Epithelial cell of proximal tubule (primary cell): ENCODE measurements around the gene TTLL11. TPM values are rescaled to one million over a fixed set of nuclear protein-coding genes. Genes with fewer than 3 reads are reported as not detected.

Experiments
- DNase-seq: peaks from one replicate; pipeline ENCODE4 v3.0.0-alpha.2; 2011; ENCODE audit warnings: low read depth
- H3K4me3 ChIP-seq: 2 replicates; pipeline ENCODE4 v1.5.1; 2011; ENCODE audit warnings: low read depth, mild to moderate bottlenecking, low read length
- total RNA-seq: library from RNA; depleted of rRNA; stranded (reverse); fragments of >200 nt; gene quantifications from 2 replicates; pipeline ENCODE4 v1.2.3, GENCODE V29; 2015
- TF ChIP-seq, protein P1 (sequence below): conservative IDR thresholded peaks from 2 replicates; pipeline ENCODE4 v1.5.1; 2012; ENCODE audit warnings: low read depth, mild to moderate bottlenecking, low read length

TTLL11 gene
- total RNA-seq, 1 donor from 2014 or later = 0.75 TPM

DNA sequence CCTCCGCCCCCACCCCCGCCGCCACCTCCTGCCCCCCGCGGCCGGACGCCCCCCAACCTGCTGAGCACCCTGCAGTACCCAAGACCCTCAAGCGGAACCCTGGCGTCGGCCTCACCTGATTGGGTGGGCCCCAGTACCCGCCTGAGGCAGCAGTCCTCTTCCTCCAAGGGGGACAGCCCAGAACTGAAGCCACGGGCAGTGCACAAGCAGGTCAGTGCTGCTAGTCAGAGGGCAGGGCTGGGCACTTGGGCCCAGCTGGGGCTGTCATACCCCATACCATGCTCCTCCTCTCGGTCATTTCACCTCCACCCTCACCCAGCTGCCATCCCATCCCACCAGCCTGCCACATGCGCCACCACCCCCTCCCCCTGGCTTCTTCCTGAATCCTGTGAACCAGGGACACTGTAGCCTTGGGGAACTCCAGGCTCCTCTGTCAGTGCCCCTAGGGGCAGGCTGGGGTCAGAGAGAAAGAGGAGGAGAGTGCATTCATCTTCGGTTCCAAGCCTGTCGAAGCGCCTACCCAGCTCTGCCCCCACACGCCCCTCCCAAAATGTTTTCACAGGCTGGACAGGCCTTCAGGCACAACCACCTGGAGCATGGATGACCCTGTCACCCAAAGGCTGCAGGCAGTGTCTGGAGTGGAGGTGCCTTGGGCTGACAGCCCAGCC is 319.7 kb downstream of the TTLL11 start:
- no peak overlapping the region for H3K4me3 ChIP-seq
- no peak for DNase-seq
- TF ChIP-seq, protein P1, sequence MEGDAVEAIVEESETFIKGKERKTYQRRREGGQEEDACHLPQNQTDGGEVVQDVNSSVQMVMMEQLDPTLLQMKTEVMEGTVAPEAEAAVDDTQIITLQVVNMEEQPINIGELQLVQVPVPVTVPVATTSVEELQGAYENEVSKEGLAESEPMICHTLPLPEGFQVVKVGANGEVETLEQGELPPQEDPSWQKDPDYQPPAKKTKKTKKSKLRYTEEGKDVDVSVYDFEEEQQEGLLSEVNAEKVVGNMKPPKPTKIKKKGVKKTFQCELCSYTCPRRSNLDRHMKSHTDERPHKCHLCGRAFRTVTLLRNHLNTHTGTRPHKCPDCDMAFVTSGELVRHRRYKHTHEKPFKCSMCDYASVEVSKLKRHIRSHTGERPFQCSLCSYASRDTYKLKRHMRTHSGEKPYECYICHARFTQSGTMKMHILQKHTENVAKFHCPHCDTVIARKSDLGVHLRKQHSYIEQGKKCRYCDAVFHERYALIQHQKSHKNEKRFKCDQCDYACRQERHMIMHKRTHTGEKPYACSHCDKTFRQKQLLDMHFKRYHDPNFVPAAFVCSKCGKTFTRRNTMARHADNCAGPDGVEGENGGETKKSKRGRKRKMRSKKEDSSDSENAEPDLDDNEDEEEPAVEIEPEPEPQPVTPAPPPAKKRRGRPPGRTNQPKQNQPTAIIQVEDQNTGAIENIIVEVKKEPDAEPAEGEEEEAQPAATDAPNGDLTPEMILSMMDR = no peak

DNA sequence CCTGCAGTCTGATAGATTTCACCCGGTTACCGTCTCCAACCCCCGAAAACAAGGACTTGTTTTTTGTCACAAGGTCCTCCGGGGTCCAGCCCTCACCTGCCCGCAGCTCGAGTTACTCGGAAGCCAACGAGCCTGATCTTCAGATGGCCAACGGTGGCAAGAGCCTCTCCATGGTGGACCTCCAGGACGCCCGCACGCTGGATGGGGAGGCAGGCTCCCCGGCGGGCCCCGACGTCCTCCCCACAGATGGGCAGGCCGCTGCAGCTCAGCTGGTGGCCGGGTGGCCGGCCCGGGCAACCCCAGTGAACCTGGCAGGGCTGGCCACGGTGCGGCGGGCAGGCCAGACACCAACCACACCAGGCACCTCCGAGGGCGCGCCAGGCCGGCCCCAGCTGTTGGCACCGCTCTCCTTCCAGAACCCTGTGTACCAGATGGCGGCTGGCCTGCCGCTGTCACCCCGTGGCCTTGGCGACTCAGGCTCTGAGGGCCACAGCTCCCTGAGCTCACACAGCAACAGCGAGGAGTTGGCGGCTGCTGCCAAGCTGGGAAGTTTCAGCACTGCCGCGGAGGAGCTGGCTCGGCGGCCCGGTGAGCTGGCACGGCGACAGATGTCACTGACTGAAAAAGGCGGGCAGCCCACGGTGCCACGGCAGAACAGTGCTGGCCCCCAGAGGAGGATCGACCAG is 320.4 kb downstream of the TTLL11 start:
- no peak for DNase-seq
- no peak overlapping the region for H3K4me3 ChIP-seq
- TF ChIP-seq, protein P1 = no peak

Other genes with a start within 250 kb of the TTLL11 start
- gene NDUFA8, start 66.5 kb upstream of the TTLL11 start, total RNA-seq = 49.4 and 59.8 TPM in 2 replicates
- not detected in 2 replicates for gene MORN5, start 66.6 kb upstream of the TTLL11 start, total RNA-seq
- gene LHX6, start 135.6 kb upstream of the TTLL11 start, total RNA-seq = 0.06 TPM in 1 of 2 replicates, not detected in the other
- gene RBM18, start 171.5 kb upstream of the TTLL11 start, total RNA-seq = 8.4 and 13.9 TPM in 2 replicates
- 27.3 and 48.8 TPM in 2 replicates for gene MRRF, start 171.6 kb upstream of the TTLL11 start, total RNA-seq